GM18498 (cell line): ENCODE results near the gene QRICH1.
A peak's percentile ranks its signal among the peaks of the same experiment; 100 is the strongest.
"Not testable (repeated sequence)": the region's sequence is repeated elsewhere in the genome, so short reads cannot be mapped to it uniquely, and the experiment has no call there.

Experiments
- ATAC-seq: cut with Tn5 transposase; IDR thresholded peaks from one replicate; pipeline ENCODE4 v1.9.1; 2021; ENCODE audit warnings: mild to moderate bottlenecking, moderate library complexity; ENCODE audit not compliant: unreplicated experiment

The QRICH1 gene

GRCh38 chr3:49017971-49018706, 75.7 kb downstream of the QRICH1 start, which contains the start of gene DALRD3:
TSS of gene DALRD3 (minus strand) at chr3:49018580. CDS start at chr3:49018564, 16 bp downstream.
- ATAC-seq: no peak

- ATAC-seq: no peak
These were observed 76.5 kb downstream of the QRICH1 start for GRCh38 chr3:49017229-49017970.

GRCh38 chr3:49016414-49017228, 77.2 kb downstream of the QRICH1 start:
- ATAC-seq: no peak

- no peak for ATAC-seq
These were observed 78.1 kb downstream of the QRICH1 start for GRCh38 chr3:49015765-49016164.

GRCh38 chr3:49015072-49015471, 78.8 kb downstream of the QRICH1 start:
- no peak for ATAC-seq

GRCh38 chr3:49013738-49014660, 79.9 kb downstream of the QRICH1 start:
- ATAC-seq: no peak

GRCh38 chr3:49013113-49013737, 80.6 kb downstream of the QRICH1 start:
- no peak for ATAC-seq

- no peak for ATAC-seq
These were observed 81.3 kb downstream of the QRICH1 start for GRCh38 chr3:49012441-49013017.

GRCh38 chr3:49009396-49009795, 84.5 kb downstream of the QRICH1 start:
- ATAC-seq: no peak

GRCh38 chr3:49008627-49009026, 85.2 kb downstream of the QRICH1 start:
- ATAC-seq: not testable (repeated sequence)

GRCh38 chr3:49007771-49008528, 85.9 kb downstream of the QRICH1 start:
- peak; percentile 37 for ATAC-seq

GRCh38 chr3:49007068-49007770, 86.7 kb downstream of the QRICH1 start, which contains the start of gene WDR6:
TSS of gene WDR6 (plus strand) at chr3:49007391. CDS start at chr3:49007432, 41 bp downstream.
- ATAC-seq: peak; percentile 87

GRCh38 chr3:49006408-49007067, 87.3 kb downstream of the QRICH1 start:
- peak; percentile 9 for ATAC-seq

- no peak for ATAC-seq
These were observed 87.9 kb downstream of the QRICH1 start for GRCh38 chr3:49005998-49006397.

- no peak for ATAC-seq
These were observed 88.6 kb downstream of the QRICH1 start for GRCh38 chr3:49005303-49005680.

GRCh38 chr3:49004352-49005302, 89.2 kb downstream of the QRICH1 start:
- no peak for ATAC-seq
